Trophoblast cell (in vitro differentiated cells and primary cell): ENCODE data around the gene CLDN24.

Source experiments
- DNase-seq, 2 donors: peaks; one replicate each; pipeline ENCODE4 v3.0.0-alpha.2; 2016
- H2AFZ ChIP-seq: 2 replicates; pipeline ENCODE4 v1.6.1; 2013; ENCODE audit warnings: low read length, moderate library complexity, mild to moderate bottlenecking; ENCODE audit not compliant: insufficient read depth, poor library complexity
- H2AK5ac ChIP-seq: 2 replicates; pipeline ENCODE4 v1.6.1; 2013; ENCODE audit warnings: mild to moderate bottlenecking, low read length
- H2BK120ac ChIP-seq: 2 replicates; pipeline ENCODE4 v1.6.1; 2013; ENCODE audit warnings: low read length, mild to moderate bottlenecking, moderate library complexity; ENCODE audit not compliant: insufficient read depth, poor library complexity
- H2BK12ac ChIP-seq: 2 replicates; pipeline ENCODE4 v1.6.1; 2013; ENCODE audit warnings: mild to moderate bottlenecking, low read length, moderate library complexity
- H2BK5ac ChIP-seq: 2 replicates; pipeline ENCODE4 v1.6.1; 2013; ENCODE audit warnings: low read length, low read depth, moderate library complexity, mild to moderate bottlenecking; ENCODE audit not compliant: poor library complexity
- H3K14ac ChIP-seq: 2 replicates; pipeline ENCODE4 v1.6.1; 2013; ENCODE audit warnings: mild to moderate bottlenecking, low read length
- H3K18ac ChIP-seq: 2 replicates; pipeline ENCODE4 v1.6.1; 2013; ENCODE audit warnings: mild to moderate bottlenecking, low read length
- H3K23ac ChIP-seq: 2 replicates; pipeline ENCODE4 v1.6.1; 2013; ENCODE audit warnings: low read length
- H3K27ac ChIP-seq: 2 replicates; pipeline ENCODE4 v1.5.1; 2013; ENCODE audit warnings: low read depth, mild to moderate bottlenecking, inconsistent platforms, low read length, moderate library complexity
- H3K27me3 ChIP-seq: 2 replicates; pipeline ENCODE4 v1.6.1; 2013; ENCODE audit warnings: inconsistent platforms, mild to moderate bottlenecking, low read length, moderate library complexity; ENCODE audit not compliant: insufficient read depth
- H3K36me3 ChIP-seq, 2 experiments: 1 replicate in 1 of 2; 2 replicates in 1 of 2; pipeline ENCODE4 v1.6.1; 2013; ENCODE audit warnings: low read length in 2 of 2, mild to moderate bottlenecking in 2 of 2, moderate library complexity in 1 of 2; ENCODE audit not compliant: insufficient read depth in 2 of 2, control insufficient read depth in 1 of 2
- H3K4ac ChIP-seq: 2 replicates; pipeline ENCODE4 v1.6.1; 2013; ENCODE audit warnings: low read depth, mild to moderate bottlenecking, low read length, moderate library complexity
- H3K4me1 ChIP-seq, 2 experiments: 1 replicate in 1 of 2; 2 replicates in 1 of 2; pipeline ENCODE4 v1.6.1; 2013; ENCODE audit warnings: low read length in 2 of 2, mild to moderate bottlenecking in 2 of 2, moderate library complexity in 1 of 2; ENCODE audit not compliant: insufficient read depth in 2 of 2, control insufficient read depth in 1 of 2
- H3K4me2 ChIP-seq: 2 replicates; pipeline ENCODE4 v1.6.1; 2013; ENCODE audit warnings: inconsistent platforms, mild to moderate bottlenecking, low read length, moderate library complexity
- H3K4me3 ChIP-seq: 2 replicates; pipeline ENCODE4 v1.5.1; 2013; ENCODE audit warnings: mild to moderate bottlenecking, low read depth, low read length, inconsistent platforms
- H3K79me1 ChIP-seq: one replicate; pipeline ENCODE4 v1.6.1; 2013; ENCODE audit warnings: low read length
- H3K79me2 ChIP-seq: 2 replicates; pipeline ENCODE4 v1.6.1; 2013; ENCODE audit warnings: low read length, mild to moderate bottlenecking; ENCODE audit not compliant: control insufficient read depth, insufficient read depth, poor library complexity
- H3K9ac ChIP-seq: 2 replicates; pipeline ENCODE4 v1.6.1; 2013; ENCODE audit warnings: mild to moderate bottlenecking, low read length
- H3K9me3 ChIP-seq: 2 replicates; pipeline ENCODE4 v1.6.1; 2013; ENCODE audit warnings: low read depth, mild to moderate bottlenecking, control low read depth, inconsistent platforms, low read length; ENCODE audit not compliant: insufficient read depth
- H4K12ac ChIP-seq: 2 replicates; pipeline ENCODE4 v1.6.1; 2013; ENCODE audit warnings: low read depth, mild to moderate bottlenecking, low read length, moderate library complexity
- H4K8ac ChIP-seq: 2 replicates; pipeline ENCODE4 v1.6.1; 2013; ENCODE audit warnings: low read depth, mild to moderate bottlenecking, low read length, moderate library complexity
- H4K91ac ChIP-seq: one replicate; pipeline ENCODE4 v1.6.1; 2013; ENCODE audit warnings: low read depth, mild to moderate bottlenecking, low read length, moderate library complexity
- WGBS: extraction: QIAGEN DNeasy Blood & Tissue Kit; methylation state at CpG from one replicate; pipeline ENCODE4 v1.1.7; 2013; ENCODE audit warnings: missing lambda C conversion rate; ENCODE audit not compliant: insufficient read length, insufficient coverage; ENCODE audit errors: extremely low coverage; 5-methylcytosine and 5-hydroxymethylcytosine counted together

CLDN24 gene

DNA sequence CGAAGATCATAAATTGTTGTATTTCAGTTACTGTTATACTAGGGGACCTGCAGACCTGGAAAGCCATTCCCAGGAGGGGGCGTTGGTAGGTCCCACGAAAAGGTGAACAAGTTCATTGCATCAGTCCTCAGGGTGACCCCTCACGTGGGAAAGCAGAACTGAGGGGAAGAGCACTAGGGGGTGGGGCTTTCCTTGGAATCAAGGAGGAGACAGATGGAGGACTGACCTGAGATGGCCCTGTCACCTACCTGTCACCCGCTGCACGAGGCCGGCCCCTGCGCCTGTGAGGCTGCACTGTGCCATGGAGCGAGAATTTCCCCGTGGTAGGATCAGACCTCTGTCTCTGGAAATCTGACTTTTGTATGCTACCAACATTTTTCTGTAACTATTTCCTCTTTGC, 41.8 kb upstream of the CLDN24 start:
- no CpG with 5 or more reads among the region's 10 CpGs for WGBS

GRCh38 chr4:183362916-183363542, 40.8 kb upstream of the CLDN24 start:
- Histone ChIP-seq H2BK12ac (no peak overlapping the region), H4K8ac (no peak overlapping the region), H3K9ac (no peak overlapping the region), H2BK5ac (no peak overlapping the region), H3K18ac (no peak overlapping the region), H3K27me3 (no peaks in the 10 kb centered on the region), H3K4me1 (no peaks in the 10 kb centered on the region), H3K4me2 (no peak overlapping the region), H2AFZ (no peak overlapping the region), H4K12ac (no peak overlapping the region), H3K79me2 (no peaks in the 10 kb centered on the region), H4K91ac (no peak overlapping the region), H3K14ac (no peak overlapping the region), H3K79me1 (no peaks in the 10 kb centered on the region), H3K4me3 (no peak overlapping the region), H3K27ac (no peak overlapping the region), H3K36me3 (no peaks in the 10 kb centered on the region), H2BK120ac (no peak overlapping the region), H3K4ac (no peak overlapping the region), H2AK5ac (no peak overlapping the region), H3K9me3 (no peaks in the 10 kb centered on the region), H3K23ac (no peak overlapping the region)
- no peak for DNase-seq
- WGBS, result no CpG with 5 or more reads among the region's 15 CpGs

More for the DNA sequence above, 41.8 kb upstream of the CLDN24 start:
- Histone ChIP-seq H4K91ac (no peak overlapping the region), H3K18ac (no peak overlapping the region), H3K79me1 (no peaks in the 10 kb centered on the region), H3K23ac (no peak overlapping the region), H3K9me3 (no peaks in the 10 kb centered on the region), H3K79me2 (no peaks in the 10 kb centered on the region), H3K4me1 (no peaks in the 10 kb centered on the region), H3K4me3 (no peak overlapping the region), H3K4me2 (no peak overlapping the region), H3K9ac (no peak overlapping the region), H2AFZ (no peak overlapping the region), H3K27me3 (no peaks in the 10 kb centered on the region), H3K4ac (no peak overlapping the region), H4K8ac (no peak overlapping the region), H2BK120ac (no peak overlapping the region), H3K14ac (no peak overlapping the region), H4K12ac (no peak overlapping the region), H3K27ac (no peak overlapping the region), H2AK5ac (no peak overlapping the region), H3K36me3 (no peaks in the 10 kb centered on the region), H2BK5ac (no peak overlapping the region), H2BK12ac (no peak overlapping the region)
- DNase-seq, result no peak

DNA sequence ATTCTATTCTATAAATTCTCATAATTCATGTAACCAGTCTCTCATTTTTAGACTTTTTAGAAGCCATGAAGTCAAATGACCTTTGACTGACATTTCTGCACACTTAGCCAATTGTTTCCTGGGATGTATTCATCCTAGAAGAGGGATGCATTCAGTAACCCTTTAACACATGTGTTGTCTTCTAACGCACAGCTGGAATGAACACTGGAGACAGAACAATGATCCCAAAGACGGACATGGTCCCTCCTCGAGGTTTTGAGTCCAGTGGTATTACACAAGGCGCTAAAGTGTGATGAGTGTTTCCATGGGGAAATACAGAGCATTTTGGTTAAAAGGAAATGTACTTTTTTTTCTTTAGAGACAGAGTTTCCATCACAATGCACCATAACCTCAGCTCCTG, 39.8 kb upstream of the CLDN24 start:
- Histone ChIP-seq H4K12ac (no peak overlapping the region), H4K91ac (no peak overlapping the region), H2BK12ac (no peak overlapping the region), H2AFZ (no peak overlapping the region), H3K4ac (no peak overlapping the region), H2AK5ac (no peak overlapping the region), H3K4me2 (no peak overlapping the region), H3K4me3 (no peak overlapping the region), H3K18ac (no peak overlapping the region), H2BK120ac (no peak overlapping the region), H3K79me1 (no peaks in the 10 kb centered on the region), H3K79me2 (no peaks in the 10 kb centered on the region), H3K27me3 (no peaks in the 10 kb centered on the region), H3K36me3 (no peaks in the 10 kb centered on the region), H3K14ac (no peak overlapping the region), H3K27ac (no peak overlapping the region), H3K4me1 (no peaks in the 10 kb centered on the region), H4K8ac (no peak overlapping the region), H3K9me3 (peaks cover 2% of the 10 kb centered on the region), H3K9ac (no peak overlapping the region), H3K23ac (no peak overlapping the region), H2BK5ac (no peak overlapping the region)
- WGBS, result no CpG with 5 or more reads among the region's 4 CpGs
- no peak for DNase-seq

DNA sequence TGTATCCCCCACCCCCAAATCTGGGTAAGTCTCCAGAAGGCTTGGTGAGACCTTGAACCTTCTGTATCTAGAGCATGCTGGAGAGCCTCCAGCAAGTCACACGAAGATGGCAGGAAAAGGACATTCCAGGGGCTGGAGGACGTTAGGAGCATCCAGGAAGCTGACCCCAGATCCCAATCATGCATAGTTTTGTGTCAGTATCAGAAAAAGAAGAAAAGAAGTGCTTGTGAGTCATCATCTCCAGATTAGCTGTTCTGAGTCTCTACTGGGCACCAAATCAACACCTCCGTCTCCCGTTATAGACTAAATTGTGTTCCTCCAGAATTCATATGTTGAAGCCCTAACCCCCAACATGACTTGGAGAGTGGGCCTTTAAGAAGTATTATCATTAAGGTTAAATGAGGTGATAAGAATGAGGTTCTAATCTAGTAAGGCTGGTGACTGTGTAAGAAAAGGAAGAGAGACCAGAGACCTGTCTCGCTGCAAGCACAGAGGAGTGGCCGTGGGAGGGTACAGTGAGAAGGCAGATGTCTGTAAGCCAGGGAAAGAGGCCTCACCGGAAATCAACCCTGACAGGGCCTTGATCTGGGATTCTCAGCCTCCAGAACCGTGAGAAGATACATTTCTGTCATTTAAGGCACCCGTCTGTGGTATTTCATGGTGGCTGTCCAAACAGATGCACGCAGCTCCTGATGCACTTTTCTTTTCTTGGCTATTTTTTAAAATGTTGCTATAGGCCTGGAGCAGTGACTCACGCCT, 38.1 kb upstream of the CLDN24 start:
- no peak for DNase-seq
- H2AK5ac ChIP-seq, result no peak overlapping the region
- H3K79me1 ChIP-seq, result no peaks in the 10 kb centered on the region
- H2BK120ac ChIP-seq, result no peak overlapping the region
- H3K18ac ChIP-seq, result no peak overlapping the region
- H3K27ac ChIP-seq, result no peak overlapping the region
- no peak overlapping the region for H2AFZ ChIP-seq
- no CpG with 5 or more reads among the region's 11 CpGs for WGBS
- H3K79me2 ChIP-seq, result no peaks in the 10 kb centered on the region
- no peak overlapping the region for H2BK5ac ChIP-seq
- no peaks in the 10 kb centered on the region for H3K4me1 ChIP-seq
- H3K4me2 ChIP-seq, result no peak overlapping the region
- H3K4ac ChIP-seq, result no peak overlapping the region
- no peak overlapping the region for H4K91ac ChIP-seq
- H2BK12ac ChIP-seq, result no peak overlapping the region
- no peak overlapping the region for H3K23ac ChIP-seq
- no peak overlapping the region for H4K12ac ChIP-seq
- no peaks in the 10 kb centered on the region for H3K36me3 ChIP-seq
- H3K4me3 ChIP-seq, result no peak overlapping the region
- H3K27me3 ChIP-seq, result no peaks in the 10 kb centered on the region
- H3K14ac ChIP-seq, result no peak overlapping the region
- no peak overlapping the region for H3K9ac ChIP-seq
- peaks cover 2% of the 10 kb centered on the region for H3K9me3 ChIP-seq
- no peak overlapping the region for H4K8ac ChIP-seq
